NCI-H187 treated with DMSO at 0.1 percent for 48 hours (cell line): ENCODE data around the gene SPIN1.
"Not testable (repeated sequence)": the region's sequence is repeated elsewhere in the genome, so short reads cannot be mapped to it uniquely, and the experiment has no call there.

Experiments used
- DNase-seq: peaks from one replicate; lab custom pipeline; 2025; lab: John Stamatoyannopoulos, UW

The SPIN1 gene

GRCh38 chr9:88388203-88388885, at the start of gene SPIN1:
TSS of gene SPIN1 (plus strand) at chr9:88388444. CDS start at chr9:88426540, 38,096 bp downstream.
- DNase-seq, result no peak

- DNase-seq, result no peak
Measured at GRCh38 chr9:88339317-88339716, 48.9 kb upstream of the SPIN1 start.

DNA sequence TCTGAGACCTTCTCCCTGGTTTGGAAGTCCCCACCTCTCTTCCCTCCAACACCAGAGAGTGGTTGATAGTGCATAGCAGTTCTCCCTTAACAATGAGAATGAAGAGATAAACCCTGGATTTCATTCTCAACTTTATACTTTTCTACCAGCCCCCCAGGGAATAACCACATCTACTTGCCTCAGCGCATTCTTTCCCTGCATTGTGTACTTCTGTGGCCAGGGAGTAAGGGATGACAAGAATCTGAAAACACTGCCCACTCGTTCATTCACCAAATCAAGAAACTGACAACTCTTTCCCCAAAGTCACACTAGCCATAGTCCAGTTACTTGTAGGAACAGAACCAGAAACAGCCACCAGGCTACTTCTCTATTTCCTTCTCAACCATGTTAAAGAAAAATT, 46.0 kb upstream of the SPIN1 start:
- DNase-seq, result no peak

DNA sequence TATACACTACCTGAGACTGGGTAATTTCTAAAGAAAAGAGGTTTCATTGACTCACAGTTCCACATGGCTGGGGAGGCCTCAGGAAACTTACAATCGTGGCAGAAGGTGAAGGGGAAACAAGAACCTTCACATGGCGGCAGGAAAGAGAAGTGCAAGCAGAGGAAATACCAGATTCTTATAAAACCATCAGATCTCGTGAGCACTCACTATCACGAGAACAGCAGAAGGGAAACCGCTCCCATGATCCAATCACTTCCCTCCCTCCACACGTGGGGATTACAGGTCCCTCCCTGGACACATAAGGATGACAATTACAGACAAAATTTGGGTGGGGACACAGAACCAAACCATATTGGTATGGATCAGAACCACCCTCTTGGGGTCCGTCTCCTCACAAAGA, 44.2 kb upstream of the SPIN1 start:
- no peak for DNase-seq

GRCh38 chr9:88350354-88350753, 37.9 kb upstream of the SPIN1 start:
- not testable (repeated sequence) for DNase-seq

DNA sequence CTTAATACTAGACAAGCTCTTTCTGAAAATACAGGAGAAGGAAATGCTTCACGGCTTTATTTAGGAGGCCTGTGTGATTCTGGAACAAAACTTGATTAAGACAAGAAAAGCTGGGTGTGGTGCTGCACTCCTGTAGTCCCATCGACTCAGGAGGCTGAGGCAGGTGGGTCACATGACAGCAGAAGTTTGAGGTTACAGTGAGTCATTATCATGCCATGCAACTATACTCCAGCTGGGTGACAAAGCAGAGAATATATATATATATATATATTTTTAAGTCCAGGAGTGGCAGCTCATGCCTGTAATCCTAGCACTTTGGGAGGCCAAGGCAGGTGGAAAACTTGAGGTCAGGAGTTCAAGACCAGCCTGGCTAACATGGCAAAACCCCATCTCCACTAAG, 33.1 kb upstream of the SPIN1 start:
- no peak for DNase-seq

DNA sequence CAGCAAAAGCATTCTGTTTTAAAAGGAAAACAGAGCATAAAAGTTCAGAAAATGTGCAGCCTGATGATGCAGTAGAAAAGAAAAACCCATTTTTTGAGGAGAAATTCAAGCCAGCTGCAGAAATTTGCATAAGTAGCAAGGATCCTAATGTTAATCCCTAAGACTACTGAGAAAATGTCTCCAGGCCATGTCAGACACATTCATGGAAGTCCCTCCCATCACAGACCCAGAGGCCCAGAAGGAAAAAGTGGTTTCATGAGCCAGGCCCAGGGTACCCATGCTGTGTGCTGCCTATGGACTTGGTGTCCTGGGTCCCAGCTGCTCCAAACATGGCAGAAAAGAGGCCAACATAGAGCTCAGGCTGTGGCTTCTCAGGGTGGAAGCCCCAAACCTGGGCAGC, 31.0 kb upstream of the SPIN1 start:
- not testable (repeated sequence) for DNase-seq

DNA sequence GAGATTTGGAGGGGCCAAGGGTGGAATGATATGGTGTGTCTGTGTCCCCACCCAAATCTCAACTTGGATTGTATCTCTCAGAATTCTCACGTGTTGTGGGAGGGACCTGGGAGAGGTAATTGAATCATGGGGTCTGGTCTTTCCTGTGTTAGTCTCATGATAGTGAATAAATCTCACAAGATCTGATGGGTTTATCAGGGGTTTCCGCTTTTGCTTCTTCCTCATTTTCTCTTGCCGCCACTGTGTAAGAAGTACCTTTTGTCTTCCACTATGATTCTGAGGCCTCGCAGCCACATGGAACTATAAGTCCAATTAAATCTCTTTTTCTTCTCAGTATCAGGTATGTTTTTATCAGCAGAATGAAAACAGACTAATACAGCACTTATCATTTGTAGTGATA, 29.5 kb upstream of the SPIN1 start:
- no peak for DNase-seq

DNA sequence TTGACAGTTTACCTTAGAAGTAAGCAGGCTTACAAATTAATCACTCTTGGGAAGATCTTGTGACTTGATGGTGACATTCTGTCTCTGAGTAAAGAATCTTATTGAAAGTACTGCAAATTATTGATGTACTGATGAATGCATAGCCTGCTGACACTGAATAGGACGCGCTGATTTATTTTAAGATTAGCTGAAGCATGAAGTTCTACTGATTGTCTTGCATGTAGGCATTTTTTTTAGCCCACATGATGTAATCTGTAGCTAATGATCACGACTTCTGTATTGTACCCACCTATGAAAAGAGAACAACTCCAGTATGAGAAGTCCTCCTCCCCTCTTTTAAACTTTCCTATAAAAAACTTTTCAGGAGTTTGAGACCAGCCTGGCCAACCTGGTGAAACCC, 28.3 kb upstream of the SPIN1 start:
- no peak for DNase-seq

DNA sequence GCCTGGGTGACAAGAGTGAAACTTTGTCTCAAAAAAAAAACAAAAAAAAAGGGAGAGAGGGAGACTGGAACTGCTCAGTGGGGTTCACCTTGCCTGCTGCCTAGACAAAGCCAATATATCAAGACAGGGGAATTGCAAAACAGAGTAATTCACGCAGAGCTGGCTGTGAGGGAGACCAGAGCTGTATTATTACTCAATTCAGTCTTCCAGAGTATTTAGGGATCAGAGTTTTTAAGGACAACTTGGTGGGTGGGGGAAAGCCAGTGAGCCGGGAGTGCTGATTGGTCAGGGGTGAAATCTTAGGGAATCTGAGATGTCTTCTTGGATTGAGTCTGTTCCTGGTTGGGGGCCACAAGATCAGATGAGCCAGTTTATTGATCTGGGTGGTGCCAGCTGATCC, 25.6 kb upstream of the SPIN1 start:
- DNase-seq, result no peak

GRCh38 chr9:88363661-88364060, 24.6 kb upstream of the SPIN1 start:
- DNase-seq, result no peak

GRCh38 chr9:88364706-88365105, 23.5 kb upstream of the SPIN1 start:
- no peak for DNase-seq

GRCh38 chr9:88370346-88370745, 17.9 kb upstream of the SPIN1 start:
- no peak for DNase-seq

- DNase-seq, result no peak
Measured at GRCh38 chr9:88372103-88372654, 16.1 kb upstream of the SPIN1 start.

DNA sequence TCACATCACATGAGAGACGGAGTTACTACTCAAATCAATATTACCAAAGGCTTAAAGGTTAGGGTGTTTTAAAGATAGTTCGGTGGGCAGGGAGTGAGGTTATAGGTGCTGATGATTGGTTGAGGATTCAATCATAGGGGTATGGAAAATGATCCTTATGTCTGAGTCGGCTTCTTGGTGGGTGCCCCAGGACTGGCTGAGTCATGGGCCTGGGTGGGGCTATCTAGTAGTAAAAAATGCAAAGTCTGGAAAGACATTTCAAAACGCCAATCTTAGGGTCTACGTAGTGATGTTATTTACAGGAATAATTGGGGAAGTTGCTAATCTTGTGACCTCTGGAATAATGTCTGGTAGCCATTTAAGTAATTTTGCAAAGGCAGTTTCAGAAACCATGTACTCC, 15.2 kb upstream of the SPIN1 start:
- DNase-seq, result no peak

GRCh38 chr9:88378317-88378716, 9.9 kb upstream of the SPIN1 start:
- DNase-seq, result no peak

- no peak for DNase-seq
Measured at GRCh38 chr9:88379352-88379751, 8.9 kb upstream of the SPIN1 start.

DNA sequence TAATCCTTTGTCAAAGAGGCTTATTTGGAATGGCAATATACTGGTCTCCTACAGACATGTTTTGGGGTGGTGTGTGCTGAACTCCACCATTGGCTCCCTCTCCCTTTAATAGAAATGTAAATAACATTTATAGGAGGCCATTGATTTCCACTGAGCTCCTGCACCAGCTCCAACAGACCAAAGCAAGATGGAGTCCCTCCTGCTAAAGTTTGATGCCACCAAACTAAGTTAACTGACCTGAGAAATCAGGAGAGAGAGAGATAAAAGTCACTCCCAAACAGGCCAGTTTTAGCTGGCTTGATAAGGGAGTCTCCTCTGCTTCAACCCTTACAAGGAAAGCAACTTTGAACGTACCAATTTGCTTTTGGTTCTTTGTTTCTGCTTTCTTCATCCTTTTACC, 8.1 kb upstream of the SPIN1 start:
- no peak for DNase-seq

GRCh38 chr9:88381322-88381721, 6.9 kb upstream of the SPIN1 start:
- DNase-seq, result not testable (repeated sequence)

DNA sequence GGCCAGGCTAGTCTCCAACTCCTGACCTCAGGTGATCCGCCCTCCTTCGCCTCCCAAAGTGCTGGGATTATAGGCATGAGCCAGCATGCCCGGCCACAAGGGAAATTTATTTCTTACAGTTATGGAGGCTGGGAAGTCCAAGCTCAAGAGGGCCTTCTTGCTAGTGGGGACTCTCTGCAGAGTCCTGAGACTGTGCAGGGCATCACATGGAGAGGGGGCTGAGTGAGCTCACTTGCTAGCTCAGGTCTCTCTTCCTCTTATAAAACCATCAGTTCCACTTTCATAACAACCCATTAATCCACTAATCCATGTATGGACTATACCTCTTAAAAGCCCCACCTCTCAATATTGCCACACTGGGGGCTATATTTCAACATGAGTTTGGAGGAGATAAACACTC, 5.1 kb upstream of the SPIN1 start:
- DNase-seq, result no peak

GRCh38 chr9:88386137-88386536, 2.1 kb upstream of the SPIN1 start:
- DNase-seq, result not testable (repeated sequence)

DNA sequence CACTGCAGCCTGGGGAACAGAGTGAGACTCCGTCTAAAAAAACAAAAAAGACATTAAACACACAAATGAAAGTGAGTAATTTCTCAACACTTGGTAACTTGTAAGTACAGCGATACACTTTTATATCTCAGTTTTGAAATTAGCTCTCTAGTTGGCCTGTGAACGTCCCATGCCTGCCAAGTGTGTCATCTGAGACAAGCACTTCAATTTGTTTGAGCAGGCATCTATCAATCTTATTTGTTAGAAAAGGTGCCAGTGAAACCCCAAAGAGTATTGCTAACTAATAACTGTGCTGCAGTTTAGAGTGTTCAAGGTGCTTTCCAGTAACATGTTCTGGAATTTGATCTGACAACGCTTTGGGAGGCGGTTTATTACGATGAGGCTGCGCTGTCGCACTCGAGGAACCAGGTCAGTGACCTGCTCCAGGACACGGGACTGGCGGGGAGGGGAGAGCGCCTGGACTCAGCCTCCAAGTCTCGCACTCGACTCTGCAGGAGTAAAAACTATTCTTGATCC, 1.1 kb upstream of the SPIN1 start:
- DNase-seq, result no peak

GRCh38 chr9:88387552-88388202, 567 bp upstream of the SPIN1 start:
- no peak for DNase-seq
